HepG2 (cell line): ENCODE data around the gene SYNGR1. TPM values are rescaled to one million over a fixed set of nuclear protein-coding genes. Genes with fewer than 3 reads are reported as not detected.

Experiments used
- ETV6 ChIP-seq: sonication (generic); formaldehyde crosslinking; conservative IDR thresholded peaks from 2 replicates; pipeline ENCODE4 v1.4.0; 2020; ENCODE audit warnings: missing genetic modification reagents
- ISX ChIP-seq: sonication (generic); formaldehyde crosslinking; conservative IDR thresholded peaks from 2 replicates; pipeline ENCODE4 v1.5.0; 2020; ENCODE audit warnings: missing genetic modification reagents
- MAF1 ChIP-seq: sonication (generic); formaldehyde crosslinking; IDR thresholded peaks from 2 replicates; pipeline ENCODE4 v1.5.0; 2020; ENCODE audit warnings: missing genetic modification reagents, borderline replicate concordance
- MYNN ChIP-seq: sonication (generic); formaldehyde crosslinking; IDR thresholded peaks from 2 replicates; pipeline ENCODE4 v1.4.0; 2020; ENCODE audit warnings: mild to moderate bottlenecking, low read depth, missing genetic modification reagents
- RBM39 ChIP-seq: fragments of 200-400 bp; formaldehyde crosslinking; IDR thresholded peaks from one replicate; pipeline ENCODE4 v1.6.1; 2018; ENCODE audit warnings: antibody characterized with exemption, mild to moderate bottlenecking, low read depth, low read length; ENCODE audit not compliant: poor library complexity, severe bottlenecking
- SIX1 ChIP-seq: sonication (generic); formaldehyde crosslinking; IDR thresholded peaks from 2 replicates; pipeline ENCODE4 v1.4.0; 2020; ENCODE audit warnings: missing genetic modification reagents, borderline replicate concordance
- SNRNP70 ChIP-seq: fragments of 200-400 bp; formaldehyde crosslinking; IDR thresholded peaks from 2 replicates; pipeline ENCODE4 v1.6.1; 2017; ENCODE audit warnings: mild to moderate bottlenecking, low read depth, low read length, moderate library complexity
- TMF1 ChIP-seq: sonication (generic); formaldehyde crosslinking; IDR thresholded peaks from 2 replicates; pipeline ENCODE4 v1.8.1; 2022; ENCODE audit warnings: low read depth, missing genetic modification reagents
- USF2 ChIP-seq, 2 experiments: sonication (generic) in 1 of 2; formaldehyde crosslinking in 1 of 2; IDR thresholded peaks; 2 replicates each; pipeline versions ENCODE4 v1.5.1 to v1.6.1; 2011 to 2020; ENCODE audit warnings: borderline replicate concordance in 1 of 2, low read depth in 1 of 2, low read length in 1 of 2, mild to moderate bottlenecking in 1 of 2, missing genetic modification reagents in 1 of 2, moderate library complexity in 1 of 2
- YEATS2 ChIP-seq: sonication (generic); formaldehyde crosslinking; IDR thresholded peaks from 2 replicates; pipeline ENCODE4 v1.4.0; 2020; ENCODE audit warnings: missing genetic modification reagents, borderline replicate concordance
- ZNF331 ChIP-seq: sonication (generic); formaldehyde crosslinking; IDR thresholded peaks from 2 replicates; pipeline ENCODE4 v1.4.0; 2020; ENCODE audit warnings: missing genetic modification reagents
- ZNF562 ChIP-seq: sonication (generic); formaldehyde crosslinking; IDR thresholded peaks from 2 replicates; pipeline ENCODE4 v1.8.0; 2022; ENCODE audit warnings: missing genetic modification reagents, borderline replicate concordance
- ZNF598 ChIP-seq: sonication (generic); formaldehyde crosslinking; IDR thresholded peaks from 2 replicates; pipeline ENCODE4 v1.5.1; 2020; ENCODE audit warnings: mild to moderate bottlenecking, missing genetic modification reagents, borderline replicate concordance
- ZNF7 ChIP-seq: IDR thresholded peaks from 2 replicates; pipeline ENCODE4 v1.6.1; 2016; ENCODE audit warnings: missing biosample characterization, missing genetic modification reagents
- ZNF839 ChIP-seq: sonication (generic); formaldehyde crosslinking; IDR thresholded peaks from 2 replicates; pipeline ENCODE4 v1.4.0; 2020; ENCODE audit warnings: missing genetic modification reagents, mild to moderate bottlenecking, borderline replicate concordance
- polyA plus RNA-seq, 8 experiments: library from polyadenylated mRNA; depleted of rRNA in 3 of 8; stranded (reverse) in 7 of 8; unstranded in 1 of 8; fragments of >200 nt; fragmentation: Illumina TruSeq in 4 of 8; extraction: Trizol in 4 of 8; gene quantifications; 2 replicates each; pipeline versions ENCODE4 v1.2.1 to v1.2.3, GENCODE V29; 2011 to 2016; ENCODE audit warnings: low read depth in 4 of 8, missing spikeins in 1 of 8, mixed read lengths in 1 of 8; ENCODE audit not compliant: insufficient read depth in 1 of 8
- total RNA-seq, 5 experiments: library from RNA; depleted of rRNA; stranded (reverse); fragments of >200 nt; fragmentation: Illumina TruSeq; extraction: Trizol; gene quantifications; 2 replicates each; pipeline ENCODE4 v1.2.3, GENCODE V29; 2016; ENCODE audit warnings: low read depth in 1 of 5
- TF ChIP-seq, protein P1 (sequence below): sonication (generic); formaldehyde crosslinking; IDR thresholded peaks from 2 replicates; pipeline ENCODE4 v1.8.1; 2022; ENCODE audit warnings: low read depth, mild to moderate bottlenecking, missing genetic modification reagents
- TF ChIP-seq, protein P2 (sequence below): sonication (generic); formaldehyde crosslinking; IDR thresholded peaks from 2 replicates; pipeline ENCODE4 v1.5.1; 2020; ENCODE audit warnings: missing genetic modification reagents, mild to moderate bottlenecking, borderline replicate concordance
- TF ChIP-seq, protein P3 (sequence below): sonication (generic); formaldehyde crosslinking; IDR thresholded peaks from 2 replicates; pipeline ENCODE4 v1.4.0; 2020; ENCODE audit warnings: mild to moderate bottlenecking, missing genetic modification reagents
- TF ChIP-seq, protein P4 (sequence below): IDR thresholded peaks from 2 replicates; pipeline ENCODE4 v1.6.1; 2012; ENCODE audit warnings: low read depth, low read length, improper control_type of control experiment

The SYNGR1 gene
- total and polyA plus RNA-seq, 2 of the 13 experiments (the other 11 are each of a cell fraction or from before 2014, with no cell fraction given) = 0.27 to 2.7 TPM

GRCh38 chr22:39319284-39320022 is 30.3 kb upstream of the SYNGR1 start, which contains the start of gene RPL3 (continued):
- TF ChIP-seq USF2 (IDR thresholded peaks at IDR 0.05; ENCODE audit: low read depth, low read length) (no peak), USF2 (CRISPR knock-in tag; IDR thresholded peaks at IDR 0.05; ENCODE audit: borderline replicate concordance) (no peak), RBM39 (peak; percentile 99), SIX1 (CRISPR knock-in tag) (no peak), YEATS2 (CRISPR knock-in tag) (peak; percentile 100), ZNF7 (CRISPR knock-in tag) (0 out of 2 replicates have a peak, but pooled peaks have one; percentile 26), ETV6 (CRISPR knock-in tag) (peak; percentile 81; the same call in 1 of the 2 replicates), TMF1 (CRISPR knock-in tag) (no peak), ZNF562 (CRISPR knock-in tag) (no peak), ZNF839 (CRISPR knock-in tag) (no peak), SNRNP70 (no peak), MYNN (CRISPR knock-in tag) (no peak), ISX (CRISPR knock-in tag) (0 out of 2 replicates have a peak, but pooled peaks have one; percentile 77), ZNF331 (CRISPR knock-in tag) (peak; percentile 60; the same call in 1 of the 2 replicates), MAF1 (CRISPR knock-in tag) (peak; percentile 75; the same call in 1 of the 2 replicates), ZNF598 (peak; percentile 61; the same call in 1 of the 2 replicates)
- TF ChIP-seq, protein P1, sequence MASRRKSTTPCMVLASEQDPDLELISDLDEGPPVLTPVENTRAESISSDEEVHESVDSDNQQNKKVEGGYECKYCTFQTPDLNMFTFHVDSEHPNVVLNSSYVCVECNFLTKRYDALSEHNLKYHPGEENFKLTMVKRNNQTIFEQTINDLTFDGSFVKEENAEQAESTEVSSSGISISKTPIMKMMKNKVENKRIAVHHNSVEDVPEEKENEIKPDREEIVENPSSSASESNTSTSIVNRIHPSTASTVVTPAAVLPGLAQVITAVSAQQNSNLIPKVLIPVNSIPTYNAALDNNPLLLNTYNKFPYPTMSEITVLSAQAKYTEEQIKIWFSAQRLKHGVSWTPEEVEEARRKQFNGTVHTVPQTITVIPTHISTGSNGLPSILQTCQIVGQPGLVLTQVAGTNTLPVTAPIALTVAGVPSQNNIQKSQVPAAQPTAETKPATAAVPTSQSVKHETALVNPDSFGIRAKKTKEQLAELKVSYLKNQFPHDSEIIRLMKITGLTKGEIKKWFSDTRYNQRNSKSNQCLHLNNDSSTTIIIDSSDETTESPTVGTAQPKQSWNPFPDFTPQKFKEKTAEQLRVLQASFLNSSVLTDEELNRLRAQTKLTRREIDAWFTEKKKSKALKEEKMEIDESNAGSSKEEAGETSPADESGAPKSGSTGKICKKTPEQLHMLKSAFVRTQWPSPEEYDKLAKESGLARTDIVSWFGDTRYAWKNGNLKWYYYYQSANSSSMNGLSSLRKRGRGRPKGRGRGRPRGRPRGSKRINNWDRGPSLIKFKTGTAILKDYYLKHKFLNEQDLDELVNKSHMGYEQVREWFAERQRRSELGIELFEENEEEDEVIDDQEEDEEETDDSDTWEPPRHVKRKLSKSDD (CRISPR knock-in tag) = peak; percentile 76
- TF ChIP-seq, protein P2, sequence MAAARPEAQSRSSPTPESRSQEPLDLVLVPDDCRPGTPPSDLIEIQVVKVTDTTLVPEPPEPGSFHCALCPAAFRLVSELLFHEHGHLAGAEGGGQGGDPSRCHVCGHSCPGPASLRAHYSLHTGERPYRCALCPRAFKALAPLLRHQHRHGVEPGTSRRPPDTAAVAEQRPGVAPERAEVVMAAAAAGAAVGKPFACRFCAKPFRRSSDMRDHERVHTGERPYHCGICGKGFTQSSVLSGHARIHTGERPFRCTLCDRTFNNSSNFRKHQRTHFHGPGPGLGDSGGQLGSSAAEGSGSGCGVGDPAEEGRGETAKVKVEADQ (CRISPR knock-in tag) = peak; percentile 90; the same call in 1 of the 2 replicates
- TF ChIP-seq, protein P3, sequence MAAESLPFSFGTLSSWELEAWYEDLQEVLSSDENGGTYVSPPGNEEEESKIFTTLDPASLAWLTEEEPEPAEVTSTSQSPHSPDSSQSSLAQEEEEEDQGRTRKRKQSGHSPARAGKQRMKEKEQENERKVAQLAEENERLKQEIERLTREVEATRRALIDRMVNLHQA (CRISPR knock-in tag) = no peak
- TF ChIP-seq, protein P4, sequence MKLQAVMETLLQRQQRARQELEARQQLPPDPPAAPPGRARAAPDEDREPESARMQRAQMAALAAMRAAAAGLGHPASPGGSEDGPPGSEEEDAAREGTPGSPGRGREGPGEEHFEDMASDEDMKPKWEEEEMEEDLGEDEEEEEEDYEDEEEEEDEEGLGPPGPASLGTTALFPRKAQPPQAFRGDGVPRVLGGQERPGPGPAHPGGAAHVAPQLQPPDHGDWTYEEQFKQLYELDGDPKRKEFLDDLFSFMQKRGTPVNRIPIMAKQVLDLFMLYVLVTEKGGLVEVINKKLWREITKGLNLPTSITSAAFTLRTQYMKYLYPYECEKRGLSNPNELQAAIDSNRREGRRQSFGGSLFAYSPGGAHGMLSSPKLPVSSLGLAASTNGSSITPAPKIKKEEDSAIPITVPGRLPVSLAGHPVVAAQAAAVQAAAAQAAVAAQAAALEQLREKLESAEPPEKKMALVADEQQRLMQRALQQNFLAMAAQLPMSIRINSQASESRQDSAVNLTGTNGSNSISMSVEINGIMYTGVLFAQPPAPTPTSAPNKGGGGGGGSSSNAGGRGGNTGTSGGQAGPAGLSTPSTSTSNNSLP = peak; percentile 65
